Measurements from ENCODE around the gene HCFC1R1.

Gene HCFC1R1

DNA sequence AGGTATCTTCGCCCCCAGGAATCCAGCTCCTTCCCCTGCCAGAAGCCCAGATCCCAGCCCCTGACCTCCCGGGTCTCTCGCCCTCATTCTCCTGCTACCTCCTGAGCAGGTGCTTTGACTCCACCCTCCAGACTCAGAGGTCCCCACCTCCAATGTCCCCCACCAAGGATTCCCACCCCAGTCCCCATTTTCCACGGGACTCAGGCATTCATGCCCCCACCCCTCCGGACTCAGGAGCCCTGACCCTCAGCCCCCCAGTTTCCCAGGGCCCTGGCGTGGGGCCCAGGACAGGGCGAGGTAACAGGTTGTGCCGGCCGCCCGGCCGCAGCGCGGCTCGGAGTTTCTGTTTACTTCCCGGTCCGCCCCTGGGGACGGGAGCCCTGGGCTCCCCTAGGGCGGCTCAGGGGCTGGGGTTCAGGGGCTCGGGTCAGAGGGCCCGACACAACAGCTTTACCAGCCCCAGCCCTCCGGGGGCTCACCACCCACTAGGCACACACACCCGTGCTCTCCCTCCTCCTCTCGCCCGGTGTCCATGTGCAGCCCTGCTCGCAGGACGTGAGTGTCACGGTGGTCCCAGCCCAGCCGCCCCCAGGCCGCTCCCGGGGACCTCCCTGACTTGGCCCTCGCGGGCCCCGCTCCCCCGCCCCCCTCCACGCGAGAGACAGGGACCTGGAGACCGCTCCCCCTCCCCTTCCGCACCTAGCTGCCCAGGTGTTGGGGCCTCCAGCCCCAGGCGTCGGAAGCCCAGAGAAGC is 12.4 kb upstream of the HCFC1R1 start:
- in situ Hi-C loops (cut with MboI; ENCODE audit: low sequenced_read_pairs): no loop called here

GRCh38 chr16:3035289-3035971 is 11.7 kb upstream of the HCFC1R1 start:
- in situ Hi-C loops (cut with MboI; ENCODE audit: low sequenced_read_pairs): no loop called here

DNA sequence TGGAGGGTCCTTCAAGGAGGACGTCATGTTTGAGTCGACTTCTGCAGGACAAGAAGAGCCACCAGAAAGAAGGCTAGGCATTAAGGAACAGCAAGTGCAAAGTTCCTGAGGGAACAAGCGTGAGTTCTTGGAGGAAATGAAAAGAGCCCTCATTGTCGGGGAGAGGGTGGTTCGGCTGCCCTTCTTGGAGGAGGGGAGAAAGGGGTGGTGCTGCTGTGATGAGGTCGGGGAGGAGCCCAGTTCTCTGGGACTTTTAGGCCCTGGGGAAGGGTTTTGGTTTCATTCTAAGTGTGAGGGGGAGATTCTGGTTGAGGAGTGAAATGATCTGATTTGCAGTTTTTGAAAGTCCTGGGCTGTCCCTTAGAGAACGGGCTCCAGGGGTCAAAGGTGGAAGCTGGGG is 8.9 kb upstream of the HCFC1R1 start:
- in situ Hi-C loops (cut with MboI; ENCODE audit: low sequenced_read_pairs): no loop called here

DNA sequence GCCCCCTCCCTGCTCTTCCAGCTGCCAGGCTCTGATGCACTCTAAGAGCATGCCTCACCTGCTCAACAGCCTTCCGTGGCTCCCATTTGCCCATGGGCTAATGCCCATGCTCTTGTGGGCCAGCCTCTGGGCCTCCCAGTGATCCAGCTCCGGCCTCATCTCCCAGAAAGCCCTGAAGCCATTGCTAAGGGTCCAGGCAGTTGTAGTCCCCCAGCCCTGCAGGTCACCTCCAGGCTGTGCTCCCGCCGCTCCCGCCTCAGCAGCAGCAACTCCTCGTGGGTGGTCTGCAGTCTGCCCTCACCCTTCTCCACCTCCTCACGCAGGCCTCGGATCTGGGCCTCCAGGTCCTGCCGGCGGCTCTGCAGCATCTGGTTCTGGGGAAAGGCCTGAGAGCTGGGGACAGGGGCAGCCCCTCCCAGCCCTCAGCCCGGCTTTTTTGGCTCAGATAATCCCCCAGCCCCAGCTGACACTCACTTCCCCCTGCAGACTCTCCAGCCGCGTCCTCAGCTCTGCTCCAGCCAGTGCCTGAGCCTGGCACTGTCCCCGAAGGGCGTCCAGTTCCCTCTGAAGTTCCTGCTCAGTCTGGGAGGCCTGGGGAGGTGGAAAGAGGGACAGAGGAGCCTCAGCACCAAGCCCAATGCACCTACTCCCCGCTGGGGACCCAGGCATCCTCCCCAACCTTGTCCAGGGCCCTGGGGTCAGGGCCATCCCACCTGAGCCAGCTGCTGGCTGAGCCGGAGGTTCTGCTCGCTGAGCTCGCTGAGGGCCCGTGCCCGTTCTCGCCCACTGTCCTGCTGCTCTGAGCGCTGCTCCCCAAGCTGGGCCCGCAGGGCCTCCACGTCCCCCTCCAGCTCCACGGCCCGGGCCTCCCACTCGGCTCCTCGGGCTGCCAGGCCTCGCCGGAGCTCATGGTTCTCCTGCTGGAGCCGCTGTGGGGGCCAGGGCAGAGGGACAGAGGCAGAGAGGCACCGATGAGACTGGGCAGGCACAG is 6.8 kb upstream of the HCFC1R1 start:
- in situ Hi-C loops (cut with MboI; ENCODE audit: low sequenced_read_pairs): no loop called here

- in situ Hi-C loops (cut with MboI; ENCODE audit: low sequenced_read_pairs): no loop called here
These were observed 5.9 kb upstream of the HCFC1R1 start for GRCh38 chr16:3029491-3030221.

- in situ Hi-C loops (cut with MboI; ENCODE audit: low sequenced_read_pairs): no loop called here
These were observed 5.1 kb upstream of the HCFC1R1 start for GRCh38 chr16:3028716-3029319.

DNA sequence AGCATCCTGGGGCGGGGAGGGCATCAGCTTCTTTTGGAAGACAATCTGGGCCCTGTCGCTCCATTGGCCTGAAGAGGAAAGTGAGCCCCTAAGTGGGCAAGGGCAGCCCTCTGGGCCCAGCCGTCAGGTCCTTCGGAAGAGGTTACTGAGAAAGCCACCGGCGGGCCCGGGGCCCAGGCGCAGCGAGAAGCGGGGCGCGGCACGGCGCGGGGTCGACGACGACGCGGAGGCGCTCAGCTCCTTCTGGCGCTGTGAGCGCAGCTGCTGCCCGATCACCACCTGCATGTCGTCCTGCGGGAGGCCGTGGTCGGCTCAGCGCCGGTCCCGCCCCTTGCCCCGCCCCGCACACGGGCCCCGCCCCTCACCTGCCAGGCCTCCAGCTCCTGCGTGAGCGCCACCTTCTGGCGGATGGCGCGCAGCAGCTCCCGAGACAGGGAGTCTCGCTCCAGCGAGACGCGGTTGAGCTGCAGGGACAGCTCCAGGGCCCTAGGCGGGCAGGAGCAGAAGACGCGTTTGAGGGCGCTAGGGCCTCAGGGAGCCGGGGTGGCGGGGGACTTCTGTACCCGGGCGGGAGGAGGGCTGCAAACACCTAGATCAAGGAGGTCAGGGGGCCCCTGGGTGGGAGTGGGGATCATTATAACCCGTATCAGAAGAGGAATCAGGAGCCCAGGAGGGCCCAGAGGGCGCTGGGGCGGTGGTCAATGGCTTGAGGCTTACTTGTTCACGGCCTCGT is 4.4 kb upstream of the HCFC1R1 start:
- in situ Hi-C loops (cut with MboI; ENCODE audit: low sequenced_read_pairs): no loop called here

DNA sequence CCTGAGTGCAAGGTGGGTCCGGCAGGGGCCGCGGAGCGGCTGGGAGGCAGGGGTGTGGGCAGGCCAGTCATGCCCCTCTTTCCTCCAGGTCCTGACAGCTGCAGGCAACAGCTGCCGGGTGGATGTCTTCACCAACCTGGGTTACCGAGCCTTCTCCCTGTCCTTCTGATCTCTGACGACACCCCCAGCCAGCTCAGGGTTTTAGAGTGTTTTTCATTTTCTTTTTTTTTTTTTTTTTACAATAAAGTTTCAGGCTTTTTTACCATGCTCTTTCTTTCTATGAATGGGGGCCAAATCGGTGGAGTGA is 3.7 kb upstream of the HCFC1R1 start:
- in situ Hi-C loops (cut with MboI; ENCODE audit: low sequenced_read_pairs): no loop called here

DNA sequence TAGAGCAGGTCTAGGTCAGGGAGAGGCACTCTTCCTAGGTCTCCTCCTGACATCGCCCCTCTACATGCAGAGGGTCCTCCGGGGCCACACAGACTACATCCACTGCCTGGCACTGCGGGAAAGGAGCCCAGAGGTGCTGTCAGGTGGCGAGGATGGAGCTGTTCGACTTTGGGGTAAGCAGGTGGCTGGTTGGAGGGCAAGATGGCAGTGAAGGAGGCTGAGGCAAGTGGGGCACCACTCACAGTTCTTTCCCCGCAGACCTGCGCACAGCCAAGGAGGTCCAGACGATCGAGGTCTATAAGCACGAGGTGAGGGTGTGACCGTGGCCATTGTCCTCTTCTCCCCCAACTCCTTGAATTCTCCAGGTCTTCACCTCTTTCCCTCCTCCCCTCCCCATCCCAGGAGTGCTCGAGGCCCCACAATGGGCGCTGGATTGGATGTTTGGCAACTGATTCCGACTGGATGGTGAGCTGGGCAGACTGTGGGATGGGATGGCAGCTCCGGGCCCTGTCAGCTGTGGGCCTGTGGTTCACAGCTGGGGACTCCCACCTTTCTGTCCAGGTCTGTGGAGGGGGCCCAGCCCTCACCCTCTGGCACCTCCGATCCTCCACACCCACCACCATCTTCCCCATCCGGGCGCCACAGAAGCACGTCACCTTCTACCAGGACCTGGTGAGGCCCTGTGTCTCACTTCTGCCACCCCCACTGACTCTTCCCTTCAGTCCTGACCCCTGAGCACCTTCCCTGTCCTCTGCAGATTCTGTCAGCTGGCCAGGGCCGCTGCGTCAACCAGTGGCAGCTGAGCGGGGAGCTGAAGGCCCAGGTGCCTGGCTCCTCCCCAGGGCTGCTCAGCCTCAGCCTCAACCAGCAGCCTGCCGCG is 3.1 kb upstream of the HCFC1R1 start:
- in situ Hi-C loops (cut with MboI; ENCODE audit: low sequenced_read_pairs): no loop called here

DNA sequence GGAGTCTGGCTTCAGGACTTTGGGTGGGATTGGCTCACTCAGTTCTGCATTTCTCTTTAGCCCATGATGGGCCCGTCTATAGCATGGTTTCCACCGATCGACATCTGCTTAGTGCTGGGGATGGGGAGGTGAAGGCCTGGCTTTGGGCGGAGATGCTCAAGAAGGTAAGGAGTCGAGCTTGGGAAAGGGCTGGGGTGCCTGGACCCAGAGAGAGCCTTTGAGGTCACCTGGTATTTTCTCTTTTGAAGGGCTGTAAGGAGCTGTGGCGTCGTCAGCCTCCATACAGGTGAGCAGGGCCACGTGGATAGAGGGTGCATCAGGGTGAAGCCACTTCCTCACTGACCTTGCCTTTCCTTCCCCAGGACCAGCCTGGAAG is 2.2 kb upstream of the HCFC1R1 start:
- in situ Hi-C loops (cut with MboI; ENCODE audit: low sequenced_read_pairs): no loop called here

DNA sequence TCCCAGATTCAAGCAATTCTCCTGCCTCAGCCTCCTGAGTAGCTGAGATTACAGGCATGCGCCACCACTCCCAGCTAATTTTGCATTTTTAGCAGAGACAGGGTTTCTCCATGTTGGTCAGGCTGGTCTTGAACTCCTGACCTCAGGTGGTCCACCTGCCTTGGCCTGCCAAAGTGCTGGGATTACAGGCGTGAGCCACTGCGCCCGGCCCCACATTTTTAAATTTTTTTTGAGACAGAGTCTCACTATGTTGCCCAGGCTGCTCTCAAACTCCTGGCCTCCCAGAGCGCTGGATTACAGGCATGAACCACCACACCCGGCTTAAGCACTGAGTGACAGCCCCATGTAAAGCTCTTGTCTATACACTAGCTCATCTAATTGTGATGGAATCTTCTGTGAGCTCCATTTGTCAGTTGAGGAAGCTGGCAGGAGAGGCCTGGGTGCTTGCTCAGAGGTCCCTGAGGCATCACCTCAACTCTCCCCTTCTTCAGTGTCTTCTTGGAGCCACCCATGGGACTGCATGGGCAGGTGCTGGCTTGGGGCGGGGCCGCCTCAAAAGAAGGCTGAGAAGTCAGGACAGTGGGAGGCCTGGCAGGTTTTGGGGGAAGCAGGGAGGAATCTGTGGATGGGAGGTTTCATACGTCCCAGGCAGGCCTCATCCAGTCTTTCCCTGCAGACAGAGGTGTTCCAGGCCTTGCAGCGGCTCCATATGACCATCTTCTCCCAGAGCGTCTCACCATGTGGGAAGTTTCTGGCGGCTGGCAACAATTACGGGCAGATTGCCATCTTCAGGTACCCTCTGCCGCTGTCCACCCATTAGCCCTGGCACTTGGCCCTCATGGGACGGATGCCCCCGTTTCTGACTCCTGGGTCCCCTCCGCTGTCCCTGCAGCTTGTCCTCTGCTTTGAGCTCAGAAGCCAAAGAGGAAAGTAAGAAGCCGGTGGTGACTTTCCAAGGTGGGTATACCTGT is 1.6 kb upstream of the HCFC1R1 start:
- in situ Hi-C loops (cut with MboI; ENCODE audit: low sequenced_read_pairs): no loop called here

GRCh38 chr16:3023415-3023668 is 400 bp downstream of the HCFC1R1 start:
- in situ Hi-C loops (cut with MboI; ENCODE audit: low sequenced_read_pairs): no loop called here

DNA sequence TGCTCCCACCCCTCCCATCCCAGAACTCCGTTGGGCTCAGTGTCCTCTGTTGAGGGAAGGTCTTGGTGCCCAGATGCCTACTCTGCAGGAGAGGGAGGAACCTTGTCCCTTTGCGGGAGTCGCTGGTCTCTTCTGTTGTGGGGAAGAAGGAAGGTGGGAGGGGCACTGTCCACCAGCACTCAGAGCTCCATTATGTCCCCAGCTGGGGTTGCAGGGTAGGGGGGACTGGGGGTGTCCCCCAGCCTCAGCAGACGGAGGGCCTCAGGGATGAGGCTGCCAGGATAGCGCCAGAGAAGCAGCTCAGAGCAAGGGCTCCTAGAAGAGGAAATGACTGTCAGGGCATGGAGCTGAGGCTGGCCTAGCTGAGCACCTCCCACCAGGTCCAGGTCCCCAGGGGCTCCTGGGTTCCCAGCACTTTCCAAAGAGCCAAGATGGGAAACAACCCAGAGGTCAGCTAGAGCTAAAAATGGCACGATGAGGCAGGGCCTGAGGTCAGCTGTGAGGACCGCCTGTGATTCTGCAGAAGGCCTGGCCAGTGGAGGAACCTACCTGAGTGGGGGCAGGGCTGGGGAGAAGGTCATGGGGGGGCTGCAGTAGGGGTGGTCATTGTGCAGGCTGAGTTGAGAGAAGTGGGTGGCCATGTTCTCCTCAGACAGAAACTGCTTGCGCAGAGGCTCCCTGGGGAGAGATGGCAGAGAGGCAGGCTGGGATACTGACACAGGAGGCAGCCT is 893 bp downstream of the HCFC1R1 start:
- in situ Hi-C loops (cut with MboI; ENCODE audit: low sequenced_read_pairs): no loop called here

DNA sequence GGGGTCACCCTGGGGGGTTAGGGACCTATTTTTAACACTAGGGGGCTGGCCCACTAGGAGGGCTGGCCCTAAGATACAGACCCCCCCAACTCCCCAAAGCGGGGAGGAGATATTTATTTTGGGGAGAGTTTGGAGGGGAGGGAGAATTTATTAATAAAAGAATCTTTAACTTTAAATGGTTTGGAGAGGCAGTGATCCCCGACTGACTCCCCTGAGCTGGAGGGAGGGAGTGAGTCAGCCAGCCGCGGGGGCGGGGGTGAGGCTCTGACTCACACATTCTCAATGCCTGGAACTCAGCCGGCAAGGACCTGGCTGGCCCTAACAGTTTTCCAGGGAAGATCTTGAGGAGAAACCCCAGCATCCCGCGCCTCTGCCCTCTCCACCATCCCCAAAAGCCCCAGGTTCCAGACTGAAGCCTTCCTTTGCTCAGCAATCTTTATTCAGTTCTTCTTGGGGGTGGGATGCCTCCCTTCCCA is 1.5 kb downstream of the HCFC1R1 start:
- in situ Hi-C loops (cut with MboI; ENCODE audit: low sequenced_read_pairs): no loop called here

DNA sequence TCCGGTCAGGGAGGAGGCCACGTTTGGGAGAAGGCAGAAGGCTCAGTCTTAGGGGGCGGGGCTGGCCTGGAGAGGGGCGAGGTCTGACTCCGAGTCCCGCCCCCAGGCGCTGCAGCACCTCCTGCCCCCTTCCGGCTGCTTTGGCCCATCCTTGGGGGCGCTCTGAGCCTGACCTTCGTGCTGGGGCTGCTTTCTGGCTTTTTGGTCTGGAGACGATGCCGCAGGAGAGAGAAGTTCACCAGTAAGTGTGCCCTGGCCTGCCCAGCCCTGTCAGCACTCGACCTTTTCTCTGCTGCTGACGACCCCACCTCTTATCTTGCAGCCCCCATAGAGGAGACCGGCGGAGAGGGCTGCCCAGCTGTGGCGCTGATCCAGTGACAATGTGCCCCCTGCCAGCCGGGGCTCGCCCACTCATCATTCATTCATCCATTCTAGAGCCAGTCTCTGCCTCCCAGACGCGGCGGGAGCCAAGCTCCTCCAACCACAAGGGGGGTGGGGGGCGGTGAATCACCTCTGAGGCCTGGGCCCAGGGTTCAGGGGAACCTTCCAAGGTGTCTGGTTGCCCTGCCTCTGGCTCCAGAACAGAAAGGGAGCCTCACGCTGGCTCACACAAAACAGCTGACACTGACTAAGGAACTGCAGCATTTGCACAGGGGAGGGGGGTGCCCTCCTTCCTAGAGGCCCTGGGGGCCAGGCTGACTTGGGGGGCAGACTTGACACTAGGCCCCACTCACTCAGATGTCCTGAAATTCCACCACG is 2.1 kb downstream of the HCFC1R1 start:
- in situ Hi-C loops (cut with MboI; ENCODE audit: low sequenced_read_pairs): no loop called here

DNA sequence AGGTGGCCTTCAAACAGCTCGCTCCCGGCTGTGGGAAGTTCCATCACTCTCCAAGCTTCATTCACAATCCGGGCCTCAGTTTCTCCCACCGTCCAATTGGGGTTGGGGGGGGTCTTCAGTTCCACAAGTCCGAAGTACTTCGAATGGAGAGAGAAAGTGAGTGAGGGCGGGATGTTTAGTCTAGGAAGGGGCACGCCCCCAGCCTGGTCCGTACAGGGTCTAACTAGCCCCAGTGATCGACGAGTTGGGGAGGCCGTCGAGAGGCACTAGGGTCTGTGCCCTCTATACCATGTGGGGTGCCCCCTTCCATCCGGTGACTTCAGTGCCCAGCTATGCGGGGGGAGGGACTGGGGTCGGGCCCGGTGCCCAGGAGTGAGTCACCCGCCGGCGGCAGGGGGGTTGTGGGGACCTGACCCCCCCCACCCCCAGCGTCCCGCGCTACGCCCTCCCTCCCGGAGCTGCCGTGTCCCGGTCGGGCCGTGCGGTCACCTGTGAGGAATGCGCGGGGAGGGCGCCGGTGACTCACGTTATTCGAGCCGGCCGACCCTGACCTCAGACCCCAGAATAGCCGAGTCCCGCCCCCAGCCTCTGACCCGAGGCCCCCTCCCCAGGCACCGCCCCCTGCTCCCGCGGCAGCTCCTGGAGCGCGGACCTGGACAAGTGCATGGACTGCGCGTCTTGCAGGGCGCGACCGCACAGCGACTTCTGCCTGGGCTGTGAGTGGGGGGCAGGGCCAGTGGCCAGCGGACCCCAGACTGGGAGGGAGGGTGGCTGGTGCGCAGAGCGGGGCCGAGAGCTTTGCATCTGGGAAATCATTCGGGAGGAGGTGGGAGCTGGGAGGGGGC is 2.9 kb downstream of the HCFC1R1 start:
- in situ Hi-C loops (cut with MboI; ENCODE audit: low sequenced_read_pairs): no loop called here

Measured in hTERT RPE-1 (cell line).